OCI-LY7 (cell line): ENCODE data around the gene NRIP1. TPM values are rescaled to one million over a fixed set of nuclear protein-coding genes. Genes with fewer than 3 reads are reported as not detected.
A peak's percentile ranks its signal among the peaks of the same experiment; 100 is the strongest.

Experiments used
- Bru-seq: library from RNA; stranded (reverse); fragments of 400-500 nt; gene quantifications from one replicate; lab custom pipeline; 2021; lab: Mats Ljungman, UMichigan
- BruChase-seq, 2 experiments: library from RNA; stranded (reverse); fragments of 400-500 nt; gene quantifications; one replicate each; lab custom pipeline; 2021; lab: Mats Ljungman, UMichigan
- BruUV-seq: library from RNA; stranded (reverse); fragments of 400-500 nt; replicated peaks from 2 replicates; lab custom pipeline; 2021; lab: Mats Ljungman, UMichigan
- CTCF ChIA-PET: fragments of 300-600 bp; sonication (Branson Sonifier 250); formaldehyde crosslinking; loops from one replicate; lab custom pipeline; 2022; ENCODE audit warnings: antibody characterized with exemption; ENCODE audit not compliant: unreplicated experiment; lab: Charles Lee
- POLR2A ChIA-PET: fragments of 300-600 bp; sonication (Branson Sonifier 250); formaldehyde crosslinking; loops from one replicate; lab custom pipeline; 2022; ENCODE audit warnings: antibody characterized with exemption; lab: Charles Lee
- DNase-seq: peaks from one replicate; pipeline ENCODE4 v3.0.0-alpha.2; 2015; ENCODE audit warnings: low spot score
- H2AFZ ChIP-seq: fragments of 200-600 bp; sonication (generic), shearing (Covaris generic); 2 replicates; pipeline ENCODE4 v1.6.1; 2014; ENCODE audit warnings: mild to moderate bottlenecking, antibody characterized with exemption, low read length, moderate library complexity
- H3K27ac ChIP-seq: fragments of 200-600 bp; sonication (generic); 2 replicates; pipeline ENCODE4 v1.5.1; 2014; ENCODE audit warnings: mixed run types, low read depth, mild to moderate bottlenecking, moderate library complexity, low read length, inconsistent platforms; ENCODE audit not compliant: poor library complexity, severe bottlenecking
- H3K36me3 ChIP-seq: fragments of 200-600 bp; sonication (generic); 2 replicates; pipeline ENCODE4 v1.6.1; 2014; ENCODE audit warnings: mild to moderate bottlenecking, antibody characterized with exemption, low read length, moderate library complexity, mixed read lengths; ENCODE audit not compliant: insufficient read depth
- H3K4me1 ChIP-seq: fragments of 200-600 bp; sonication (generic); 2 replicates; pipeline ENCODE4 v1.5.1; 2014; ENCODE audit warnings: mild to moderate bottlenecking, low read length; ENCODE audit not compliant: insufficient read depth, poor library complexity, severe bottlenecking
- H3K4me2 ChIP-seq: fragments of 200-600 bp; sonication (generic); 2 replicates; pipeline ENCODE4 v1.6.1; 2014; ENCODE audit warnings: mild to moderate bottlenecking, low read length
- H3K4me3 ChIP-seq: fragments of 200-600 bp; sonication (generic); 2 replicates; pipeline ENCODE4 v1.5.1; 2014; ENCODE audit warnings: mild to moderate bottlenecking, low read depth, low read length; ENCODE audit not compliant: poor library complexity, severe bottlenecking
- H3K79me2 ChIP-seq: fragments of 200-600 bp; sonication (generic); 2 replicates; pipeline ENCODE4 v1.6.1; 2016; ENCODE audit warnings: low read depth, mild to moderate bottlenecking, low read length, moderate library complexity, mixed read lengths; ENCODE audit not compliant: insufficient read depth
- H3K9me2 ChIP-seq: fragments of 200-600 bp; sonication (generic); 2 replicates; pipeline ENCODE4 v1.6.1; 2016; ENCODE audit warnings: mild to moderate bottlenecking, low read length, mixed read lengths; ENCODE audit not compliant: insufficient read depth
- H3K9me3 ChIP-seq: fragments of 200-600 bp; sonication (generic); 2 replicates; pipeline ENCODE4 v1.6.1; 2014; ENCODE audit warnings: mild to moderate bottlenecking, mixed run types, low read length, mixed read lengths
- H4K20me1 ChIP-seq: fragments of 200-600 bp; sonication (generic); 2 replicates; pipeline ENCODE4 v1.6.1; 2014; ENCODE audit warnings: mild to moderate bottlenecking, antibody characterized with exemption, low read length, moderate library complexity, mixed read lengths; ENCODE audit not compliant: insufficient read depth
- CTCF ChIP-seq: fragments of 200-600 bp; sonication (generic); conservative IDR thresholded peaks from 2 replicates; pipeline ENCODE4 v1.5.1; 2014; ENCODE audit warnings: mild to moderate bottlenecking, antibody characterized with exemption, low read length, moderate library complexity, mixed read lengths
- EZH2phosphoT487 ChIP-seq: fragments of 200-600 bp; sonication (generic); IDR thresholded peaks from 2 replicates; pipeline ENCODE4 v1.6.1; 2018; ENCODE audit warnings: low read depth, borderline replicate concordance, mild to moderate bottlenecking, mixed run types, antibody characterized with exemption, low read length, moderate library complexity, mixed read lengths
- intact Hi-C: fragments of 100-400 bp; cut with micrococcal nuclease; formaldehyde crosslinking; loops from one replicate; pipeline ENCODE4 v1.10.0; 2022; ENCODE audit not compliant: unreplicated experiment
- long read RNA-seq: library from polyadenylated mRNA; stranded (forward); transcript quantifications from one replicate; pipeline ENCODE4 v2.0.0, GENCODE V29; 2022
- total RNA-seq, 2 experiments: library from RNA; depleted of rRNA in 1 of 2; stranded (reverse); fragments of >200 nt in 1 of 2; shearing (Covaris generic) in 1 of 2; gene quantifications; 2 replicates each; pipeline ENCODE4 v1.2.3, GENCODE V29; 2014 to 2022

The NRIP1 gene
- total RNA-seq (2014; rRNA removed; shearing (Covaris generic)) (not detected in 2 replicates), total RNA-seq (2022) (not detected in 2 replicates), Bru-seq, nascent RNA (percentile 17 among the genes with signal in this experiment), BruChase-seq, experiment 1, labeled RNA remaining after a 6-hour chase (percentile 12 among the genes with signal in this experiment), BruChase-seq, experiment 2, labeled RNA remaining after a 2-hour chase (percentile 17 among the genes with signal in this experiment)
- long read RNA-seq: 0 reads

GRCh38 chr21:15064576-15065391 lies at the start of gene NRIP1:
NRIP1 (minus strand) TSS chr21:15065000; CDS start chr21:14968192, 96,808 bp downstream.
- BruUV-seq: no TSS peak
- no peak within 1 kb of the TSS for H3K27ac ChIP-seq
- no peaks in the 10 kb centered on the region for H3K79me2 ChIP-seq

GRCh38 chr21:15112858-15113257 lies 48.1 kb upstream of the NRIP1 start:
- DNase-seq: no peak
- no peaks in the 10 kb centered on the region for H3K9me2 ChIP-seq
- no peaks in the 10 kb centered on the region for H4K20me1 ChIP-seq
- H3K27ac ChIP-seq: no peak overlapping the region
- no peak overlapping the region for H3K4me2 ChIP-seq
- H3K4me1 ChIP-seq: no peaks in the 10 kb centered on the region
- BruUV-seq: no TSS peak
- H3K4me3 ChIP-seq: no peak overlapping the region
- H3K79me2 ChIP-seq: no peaks in the 10 kb centered on the region
- POLR2A ChIA-PET: interaction anchor here (0.6 to 1.8 kb wide), 2 partner anchors 23 to 240 kb away, joined by 3 to 4 read pairs; no protein-coding TSS in a partner anchor
- H3K9me3 ChIP-seq: no peaks in the 10 kb centered on the region
- CTCF ChIA-PET: no interaction called here
- no peaks in the 10 kb centered on the region for H3K36me3 ChIP-seq
- no peak for TF ChIP-seq CTCF
- no peak for TF ChIP-seq EZH2phosphoT487
- intact Hi-C loops: no loop called here
- no peak overlapping the region for H2AFZ ChIP-seq

More at GRCh38 chr21:15064576-15065391, at the start of gene NRIP1:
- intact Hi-C loops: no loop called here
- Histone ChIP-seq H4K20me1 (no peaks in the 10 kb centered on the region), H3K4me1 (no peaks in the 10 kb centered on the region), H3K4me2 (no peak within 1 kb of the TSS), H3K36me3 (no peaks in the 10 kb centered on the region), H3K4me3 (no peak within 1 kb of the TSS), H3K9me2 (no peaks in the 10 kb centered on the region), H2AFZ (no peak within 1 kb of the TSS), H3K9me3 (no peaks in the 10 kb centered on the region)
- no peak for TF ChIP-seq CTCF
- TF ChIP-seq EZH2phosphoT487: no peak
- ChIA-PET POLR2A (no interaction called here), CTCF (interaction anchor here (0.6 kb wide), 1 partner anchor 628 kb away, joined by 3 read pairs; no protein-coding TSS in a partner anchor)
- DNase-seq: no peak
